HL-60 (cell line): Measurements from ENCODE around the gene FOXO3.

Source experiments
- DNase-seq, 2 experiments: peaks; one replicate each; pipeline ENCODE4 v3.0.0-alpha.2; 2010 to 2020; ENCODE audit warnings: low read depth in 1 of 2, low spot score in 1 of 2
- H3K27ac ChIP-seq: fragments of 250-450 bp; sonication (Bioruptor Pico); replicated peaks from 2 replicates; pipeline ENCODE4 v1.5.1; 2020; ENCODE audit warnings: mild to moderate bottlenecking, moderate library complexity
- H3K27me3 ChIP-seq: fragments of 250-450 bp; sonication (Bioruptor Pico); 2 replicates; pipeline ENCODE4 v1.5.1; 2021; ENCODE audit warnings: mild to moderate bottlenecking, moderate library complexity; ENCODE audit not compliant: insufficient read depth, poor library complexity, severe bottlenecking
- H3K4me3 ChIP-seq: replicated peaks from 2 replicates; pipeline ENCODE4 v1.5.1; 2011; ENCODE audit warnings: mild to moderate bottlenecking, control low read depth, low read length; ENCODE audit not compliant: insufficient read depth
- CTCF ChIP-seq: IDR thresholded peaks from one replicate; pipeline ENCODE4 v1.5.1; 2011; ENCODE audit warnings: low read length, control low read depth, inconsistent platforms; ENCODE audit not compliant: insufficient read depth
- GABPA ChIP-seq: IDR thresholded peaks from 2 replicates; pipeline ENCODE4 v1.6.1; 2012; ENCODE audit warnings: low read depth
- POLR2AphosphoS5 ChIP-seq: IDR thresholded peaks from 2 replicates; pipeline ENCODE4 v1.6.1; 2012; ENCODE audit warnings: low read depth
- SPI1 ChIP-seq: IDR thresholded peaks from 2 replicates; pipeline ENCODE4 v1.6.1; 2012; ENCODE audit warnings: low read depth, mild to moderate bottlenecking, borderline replicate concordance
- TF ChIP-seq, protein P1 (sequence below): IDR thresholded peaks from 2 replicates; pipeline ENCODE4 v1.6.1; 2012; ENCODE audit warnings: low read depth; ENCODE audit not compliant: insufficient replicate concordance

Gene FOXO3

DNA sequence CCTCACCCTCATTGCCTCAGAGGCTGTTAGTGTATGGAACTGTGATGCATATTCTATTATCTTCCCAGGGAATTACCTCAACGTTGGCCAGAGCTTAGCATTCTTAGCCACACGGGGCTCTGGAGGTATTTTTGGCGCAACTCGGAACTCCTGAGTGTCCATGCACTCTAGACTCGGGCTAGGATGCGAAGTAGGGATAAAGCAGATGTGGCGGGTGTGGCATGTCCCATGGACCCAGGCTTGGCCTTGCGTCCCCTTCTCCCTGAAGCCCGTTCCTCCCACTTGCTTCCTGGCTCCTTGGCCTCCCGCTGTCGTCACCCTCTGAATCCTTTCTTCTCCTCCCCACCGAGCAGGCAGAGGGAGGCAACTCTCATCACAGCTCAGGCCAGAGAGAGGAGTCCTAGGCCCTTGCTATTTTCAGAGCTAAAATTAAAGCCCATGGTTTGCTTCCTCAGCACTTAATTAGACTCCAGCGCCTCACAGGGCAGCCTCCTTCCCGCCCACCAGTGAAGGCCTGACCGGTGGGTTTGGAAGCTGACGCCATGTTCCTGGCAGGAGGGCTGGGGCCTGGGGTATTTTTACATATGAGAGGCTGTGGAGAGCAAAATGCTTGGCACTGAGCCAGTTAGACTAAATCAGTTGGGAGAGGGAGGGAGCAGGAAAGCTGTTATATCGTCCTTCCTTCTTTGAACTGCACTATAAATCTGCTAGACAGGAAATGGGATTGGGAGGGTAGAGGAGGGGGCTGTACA lies 138.7 kb downstream of the FOXO3 start:
- TF ChIP-seq, protein P1, sequence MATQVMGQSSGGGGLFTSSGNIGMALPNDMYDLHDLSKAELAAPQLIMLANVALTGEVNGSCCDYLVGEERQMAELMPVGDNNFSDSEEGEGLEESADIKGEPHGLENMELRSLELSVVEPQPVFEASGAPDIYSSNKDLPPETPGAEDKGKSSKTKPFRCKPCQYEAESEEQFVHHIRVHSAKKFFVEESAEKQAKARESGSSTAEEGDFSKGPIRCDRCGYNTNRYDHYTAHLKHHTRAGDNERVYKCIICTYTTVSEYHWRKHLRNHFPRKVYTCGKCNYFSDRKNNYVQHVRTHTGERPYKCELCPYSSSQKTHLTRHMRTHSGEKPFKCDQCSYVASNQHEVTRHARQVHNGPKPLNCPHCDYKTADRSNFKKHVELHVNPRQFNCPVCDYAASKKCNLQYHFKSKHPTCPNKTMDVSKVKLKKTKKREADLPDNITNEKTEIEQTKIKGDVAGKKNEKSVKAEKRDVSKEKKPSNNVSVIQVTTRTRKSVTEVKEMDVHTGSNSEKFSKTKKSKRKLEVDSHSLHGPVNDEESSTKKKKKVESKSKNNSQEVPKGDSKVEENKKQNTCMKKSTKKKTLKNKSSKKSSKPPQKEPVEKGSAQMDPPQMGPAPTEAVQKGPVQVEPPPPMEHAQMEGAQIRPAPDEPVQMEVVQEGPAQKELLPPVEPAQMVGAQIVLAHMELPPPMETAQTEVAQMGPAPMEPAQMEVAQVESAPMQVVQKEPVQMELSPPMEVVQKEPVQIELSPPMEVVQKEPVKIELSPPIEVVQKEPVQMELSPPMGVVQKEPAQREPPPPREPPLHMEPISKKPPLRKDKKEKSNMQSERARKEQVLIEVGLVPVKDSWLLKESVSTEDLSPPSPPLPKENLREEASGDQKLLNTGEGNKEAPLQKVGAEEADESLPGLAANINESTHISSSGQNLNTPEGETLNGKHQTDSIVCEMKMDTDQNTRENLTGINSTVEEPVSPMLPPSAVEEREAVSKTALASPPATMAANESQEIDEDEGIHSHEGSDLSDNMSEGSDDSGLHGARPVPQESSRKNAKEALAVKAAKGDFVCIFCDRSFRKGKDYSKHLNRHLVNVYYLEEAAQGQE = no peak
- TF ChIP-seq POLR2AphosphoS5 (no peak), GABPA (no peak), CTCF (no peak), SPI1 (no peak)
- Histone ChIP-seq H3K27me3 (no peaks in the 10 kb centered on the region), H3K27ac (no peak overlapping the region), H3K4me3 (no peak overlapping the region)
- DNase-seq = no peak

DNA sequence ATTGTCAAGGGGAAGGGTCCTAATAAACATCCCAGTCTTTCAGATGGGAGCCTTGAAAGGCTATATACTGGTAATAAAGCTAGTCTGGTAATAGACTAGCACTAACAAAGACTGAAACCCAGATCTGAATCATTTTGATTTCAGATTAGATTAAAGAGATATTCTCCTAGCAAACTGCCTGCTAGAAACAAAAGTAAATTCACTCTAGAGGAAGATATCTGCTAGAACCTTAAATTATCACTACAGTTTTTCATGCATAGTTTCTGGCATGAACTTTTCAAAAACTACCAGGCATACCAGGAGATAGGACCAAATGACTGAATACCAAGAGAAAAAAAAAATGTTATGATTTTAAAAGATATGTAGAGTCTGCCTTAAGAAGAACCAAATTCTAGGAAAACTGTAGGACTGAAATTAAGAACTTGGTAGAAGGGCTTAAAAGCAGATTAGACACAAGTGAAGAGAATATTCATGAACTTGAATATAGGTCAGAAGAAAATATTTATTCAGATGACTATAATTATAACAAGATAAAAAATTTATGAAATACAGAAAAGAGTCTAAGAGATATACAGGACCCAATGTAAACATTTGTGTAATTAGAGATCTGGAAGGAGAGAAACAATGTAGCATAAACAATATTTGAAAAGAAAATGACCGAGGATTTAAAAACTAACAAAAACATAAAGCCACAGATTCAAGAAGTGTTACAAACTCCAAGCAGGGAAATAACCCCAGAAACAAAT lies 141.6 kb downstream of the FOXO3 start:
- no peak for DNase-seq
- H3K4me3 ChIP-seq = no peak overlapping the region
- no peaks in the 10 kb centered on the region for H3K27me3 ChIP-seq
- no peak overlapping the region for H3K27ac ChIP-seq
- TF ChIP-seq SPI1 (no peak), GABPA (no peak), POLR2AphosphoS5 (no peak), CTCF (no peak)

DNA sequence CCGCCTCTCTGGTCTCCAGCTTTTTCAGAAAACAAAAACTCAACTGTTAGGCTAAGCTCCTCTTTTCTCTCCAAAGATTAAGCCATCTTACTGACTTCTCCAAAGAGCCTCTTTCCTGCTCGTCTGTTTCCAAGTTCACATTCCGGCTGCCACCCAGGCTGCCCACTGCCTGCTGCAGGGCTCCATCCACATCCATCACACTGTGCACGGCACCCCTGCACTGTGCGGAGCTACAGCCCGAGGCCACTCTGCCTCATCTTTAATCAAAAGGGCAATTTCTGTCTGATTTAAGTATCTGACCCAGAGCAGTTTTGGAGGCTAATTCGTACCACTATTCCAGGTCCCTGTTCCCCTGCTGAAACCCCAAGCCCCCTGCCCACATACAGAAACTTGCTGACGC lies 145.9 kb downstream of the FOXO3 start:
- no peak for TF ChIP-seq GABPA
- TF ChIP-seq POLR2AphosphoS5 = no peak
- no peak for TF ChIP-seq SPI1
- TF ChIP-seq, protein P1 = no peak
- TF ChIP-seq CTCF = no peak
- DNase-seq = no peak
- Histone ChIP-seq H3K4me3 (no peak overlapping the region), H3K27ac (no peak overlapping the region), H3K27me3 (no peaks in the 10 kb centered on the region)
